Testis (tissue), 3 donors: ENCODE data around the gene TCF12. TPM values are rescaled to one million over a fixed set of nuclear protein-coding genes. Genes with fewer than 3 reads are reported as not detected.

Experiments
- DNase-seq: peaks from one replicate; pipeline ENCODE4 v3.0.0-alpha.2; 2019
- H3K27ac ChIP-seq, 2 donors: fragments of 200-600 bp; sonication (generic); one replicate each; pipeline ENCODE4 v1.5.1; 2019
- H3K27me3 ChIP-seq: fragments of 200-600 bp; sonication (generic); one replicate; pipeline ENCODE4 v1.5.1; 2019
- H3K36me3 ChIP-seq: fragments of 200-600 bp; sonication (generic); one replicate; pipeline ENCODE4 v1.5.1; 2017; ENCODE audit warnings: low read depth; ENCODE audit errors: missing control alignments
- H3K4me1 ChIP-seq: fragments of 200-600 bp; sonication (generic); one replicate; pipeline ENCODE4 v1.5.1; 2019
- H3K4me3 ChIP-seq, 2 donors: fragments of 200-600 bp; sonication (generic); one replicate each; pipeline ENCODE4 v1.5.1; 2017 to 2019
- H3K9me3 ChIP-seq: fragments of 200-600 bp; sonication (generic); one replicate; pipeline ENCODE4 v1.5.1; 2017
- POLR2A ChIP-seq: fragments of 450-650 bp; IDR thresholded peaks from one replicate; pipeline ENCODE4 v1.6.1; 2017; ENCODE audit warnings: antibody characterized with exemption, mild to moderate bottlenecking, moderate library complexity
- WGBS, 2 donors: methylation state at CpG; one replicate each; pipeline ENCODE4 v1.1.5; 2018; 5-methylcytosine and 5-hydroxymethylcytosine counted together
- intact Hi-C: fragments of 100-400 bp; cut with DNase I; formaldehyde crosslinking; loops from one replicate; pipeline ENCODE4 v1.15.1; 2023; ENCODE audit warnings: low total_unique reads
- polyA plus RNA-seq: library from polyadenylated mRNA; stranded (reverse); fragments of 350-450 nt; fragmentation: Illumina TruSeq; extraction: RNeasy Lipid Tissue Mini Kit (QIAGEN cat#74804); gene quantifications from one replicate; pipeline ENCODE4 v1.2.3, GENCODE V29; 2014; ENCODE audit warnings: low read depth, low replicate concordance; ENCODE audit not compliant: insufficient read depth
- total RNA-seq, 2 donors: library from RNA; depleted of rRNA; stranded (reverse); fragments of >200 nt; gene quantifications; one replicate each; pipeline ENCODE4 v1.2.3, GENCODE V29; 2016
- TF ChIP-seq, protein P1 (sequence below), 3 experiments: fragments of 450-650 bp in 2 of 3; fragments of 200-600 bp in 1 of 3; sonication (generic) in 1 of 3; IDR thresholded peaks; one replicate each; pipeline ENCODE4 v1.5.1; 2016 to 2019; ENCODE audit warnings: antibody characterized with exemption in 3 of 3, mild to moderate bottlenecking in 2 of 3, moderate library complexity in 1 of 3

TCF12 gene
- total and polyA plus RNA-seq, 3 donors from 2014 or later, result 51.8 to 152 (median 146) TPM

DNA sequence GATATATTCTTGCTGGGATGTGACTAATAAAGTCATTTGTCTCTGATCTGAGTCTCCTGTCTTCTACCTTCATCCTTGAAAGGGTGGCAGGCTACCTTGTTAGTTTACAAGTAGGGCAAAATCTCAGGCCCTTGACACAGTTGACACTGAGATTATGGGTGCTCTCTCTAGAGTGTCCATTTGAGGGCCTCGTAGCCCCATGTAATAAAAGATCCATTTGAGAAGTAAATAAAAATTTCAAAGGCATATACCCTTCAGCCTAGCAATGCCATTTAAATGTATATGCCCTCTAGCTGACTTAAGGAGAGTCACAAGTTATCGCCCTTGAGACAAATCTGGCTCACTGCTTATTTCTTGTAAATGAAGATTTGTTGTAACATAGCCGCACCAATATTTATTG, 98.6 kb downstream of the TCF12 start:
- no peaks in the 10 kb centered on the region for H3K9me3 ChIP-seq
- no peak overlapping the region for H3K4me3 ChIP-seq
- DNase-seq, result no peak
- intact Hi-C loops, result no loop called here
- TF ChIP-seq, protein P1, sequence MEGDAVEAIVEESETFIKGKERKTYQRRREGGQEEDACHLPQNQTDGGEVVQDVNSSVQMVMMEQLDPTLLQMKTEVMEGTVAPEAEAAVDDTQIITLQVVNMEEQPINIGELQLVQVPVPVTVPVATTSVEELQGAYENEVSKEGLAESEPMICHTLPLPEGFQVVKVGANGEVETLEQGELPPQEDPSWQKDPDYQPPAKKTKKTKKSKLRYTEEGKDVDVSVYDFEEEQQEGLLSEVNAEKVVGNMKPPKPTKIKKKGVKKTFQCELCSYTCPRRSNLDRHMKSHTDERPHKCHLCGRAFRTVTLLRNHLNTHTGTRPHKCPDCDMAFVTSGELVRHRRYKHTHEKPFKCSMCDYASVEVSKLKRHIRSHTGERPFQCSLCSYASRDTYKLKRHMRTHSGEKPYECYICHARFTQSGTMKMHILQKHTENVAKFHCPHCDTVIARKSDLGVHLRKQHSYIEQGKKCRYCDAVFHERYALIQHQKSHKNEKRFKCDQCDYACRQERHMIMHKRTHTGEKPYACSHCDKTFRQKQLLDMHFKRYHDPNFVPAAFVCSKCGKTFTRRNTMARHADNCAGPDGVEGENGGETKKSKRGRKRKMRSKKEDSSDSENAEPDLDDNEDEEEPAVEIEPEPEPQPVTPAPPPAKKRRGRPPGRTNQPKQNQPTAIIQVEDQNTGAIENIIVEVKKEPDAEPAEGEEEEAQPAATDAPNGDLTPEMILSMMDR (IDR thresholded peaks at IDR 0.05), result no peak
- TF ChIP-seq POLR2A, result no peak
- H3K4me1 ChIP-seq, result no peaks in the 10 kb centered on the region
- H3K27ac ChIP-seq, result no peak overlapping the region
- no peaks in the 10 kb centered on the region for H3K36me3 ChIP-seq
- 89 to 93% methylated on average over 3 of the region's 3 CpGs for WGBS, 2 donors
- H3K27me3 ChIP-seq, result no peaks in the 10 kb centered on the region

DNA sequence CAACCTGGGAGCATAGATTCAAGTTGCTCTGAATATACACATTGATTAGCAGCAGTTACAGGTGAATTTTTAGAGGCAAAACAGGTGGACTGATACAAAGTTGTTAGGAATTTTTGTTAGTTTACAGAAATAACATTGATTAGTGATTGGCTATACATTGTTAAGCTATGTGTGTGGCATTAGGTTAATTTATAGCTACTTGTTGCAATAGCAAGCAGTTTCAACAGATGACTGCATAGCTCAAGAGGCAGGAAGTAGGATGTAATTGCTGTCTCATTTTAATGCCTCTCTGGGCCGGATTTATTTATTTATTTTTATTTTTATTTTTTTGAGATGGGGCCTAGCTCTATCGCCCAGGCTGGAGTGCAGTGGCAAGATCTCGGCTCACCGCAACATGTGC, 99.7 kb downstream of the TCF12 start:
- Histone ChIP-seq H3K4me1 (no peaks in the 10 kb centered on the region), H3K27me3 (no peaks in the 10 kb centered on the region), H3K27ac (no peak overlapping the region), H3K4me3 (no peak overlapping the region), H3K36me3 (no peaks in the 10 kb centered on the region), H3K9me3 (no peaks in the 10 kb centered on the region)
- intact Hi-C loops, result no loop called here
- no peak for DNase-seq
- TF ChIP-seq POLR2A, result no peak
- TF ChIP-seq, protein P1 (IDR thresholded peaks at IDR 0.05), result no peak
- 69 to 74% methylated on average over 4 of the region's 4 CpGs for WGBS, 2 donors

DNA sequence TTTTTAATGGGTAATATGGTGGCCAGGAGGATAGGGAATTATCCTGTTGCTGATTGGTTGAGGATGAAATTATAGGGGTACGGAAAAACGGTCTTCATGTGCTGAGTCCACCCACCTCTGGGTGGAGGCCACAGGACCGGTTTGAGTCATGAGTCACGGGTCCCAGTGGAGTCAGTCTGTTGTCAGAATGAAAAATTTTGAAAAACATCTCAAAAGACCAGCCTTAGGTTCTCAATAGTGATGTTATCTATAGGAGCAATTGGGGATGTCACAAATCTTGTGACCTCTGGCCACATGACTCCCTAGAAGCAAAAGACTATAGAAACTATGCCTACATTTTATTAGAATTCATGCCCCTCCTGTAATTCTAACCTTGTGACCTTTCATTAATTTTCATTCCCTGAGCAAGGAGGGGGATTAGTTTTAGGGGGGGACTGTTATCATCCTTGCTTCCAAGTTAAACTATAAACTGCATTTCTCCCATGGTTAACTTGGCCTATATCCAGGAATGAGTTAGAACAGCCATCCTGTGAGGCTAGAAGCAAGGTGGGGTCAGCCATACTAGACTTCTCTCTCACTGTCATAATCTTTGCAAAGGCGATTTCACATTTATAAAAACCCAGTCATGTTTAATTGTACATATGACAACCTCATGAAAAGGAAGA, 101.2 kb downstream of the TCF12 start:
- Histone ChIP-seq H3K27me3 (no peaks in the 10 kb centered on the region), H3K36me3 (no peaks in the 10 kb centered on the region), H3K27ac (no peak overlapping the region), H3K9me3 (no peaks in the 10 kb centered on the region), H3K4me1 (no peaks in the 10 kb centered on the region), H3K4me3 (no peak overlapping the region)
- 77 to 83% methylated on average over 5 of the region's 5 CpGs for WGBS, 2 donors
- intact Hi-C loops, result no loop called here
- no peak for TF ChIP-seq POLR2A
- TF ChIP-seq, protein P1 (IDR thresholded peaks at IDR 0.05), result no peak
- no peak for DNase-seq

DNA sequence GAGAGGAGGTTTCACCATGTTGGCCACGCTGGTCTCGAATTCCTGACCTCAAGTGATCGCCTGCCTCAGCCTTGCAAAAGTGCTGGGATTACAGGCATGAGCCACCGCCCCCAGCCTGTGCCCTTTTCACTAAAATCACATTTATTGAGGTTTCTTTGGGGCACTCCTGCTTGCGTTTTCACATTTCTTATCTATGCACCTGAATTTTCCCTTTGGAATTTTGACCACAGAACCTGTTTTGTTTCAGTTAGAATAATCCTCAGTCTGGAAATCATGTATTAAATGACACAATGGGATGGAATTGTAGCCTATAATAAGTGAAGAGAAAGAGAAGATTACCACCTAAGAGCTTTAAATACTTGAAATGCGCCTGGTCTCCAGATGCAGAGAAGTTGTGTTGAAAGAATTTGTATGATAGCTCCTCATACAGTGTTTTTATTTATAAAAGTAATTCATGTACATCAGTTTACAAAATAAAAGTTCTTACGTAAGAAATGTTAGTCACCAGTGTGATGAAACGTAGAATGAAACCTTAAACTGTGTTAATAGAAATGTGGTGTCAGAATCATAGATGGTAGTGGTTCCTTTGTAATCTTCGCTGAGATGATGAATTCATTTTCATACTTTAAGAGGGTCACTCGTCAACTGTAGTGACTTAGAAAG, 107.0 kb downstream of the TCF12 start:
- no peak overlapping the region for H3K4me3 ChIP-seq
- no peak for TF ChIP-seq POLR2A
- TF ChIP-seq, protein P1 (IDR thresholded peaks at IDR 0.05), result no peak
- H3K27me3 ChIP-seq, result no peaks in the 10 kb centered on the region
- no peak for DNase-seq
- no peak overlapping the region for H3K27ac ChIP-seq
- no peaks in the 10 kb centered on the region for H3K36me3 ChIP-seq
- intact Hi-C loops, result no loop called here
- H3K9me3 ChIP-seq, result no peaks in the 10 kb centered on the region
- H3K4me1 ChIP-seq, result no peaks in the 10 kb centered on the region
- 89 to 90% methylated on average over 10 of the region's 10 CpGs for WGBS, 2 donors
